Activated naive CD4-positive, alpha-beta T cell treated with anti-CD3 and anti-CD28 coated beads for 36 hours (primary cell): ENCODE results near the gene PSMD7. TPM values are rescaled to one million over a fixed set of nuclear protein-coding genes. Genes with fewer than 3 reads are reported as not detected.

Experiments used
- CTCF ChIA-PET: fragments of 350-600 bp; sonication (Branson Sonifier 250); formaldehyde crosslinking; loops from one replicate; lab custom pipeline; 2021; ENCODE audit warnings: antibody characterized with exemption; lab: Charles Lee
- DNase-seq: peaks from one replicate; pipeline ENCODE4 v3.0.0-alpha.2; 2020
- H3K27ac Mint-ChIP-seq: one replicate; pipeline ENCODE4 v1.8.0; 2021; ENCODE audit warnings: mild to moderate bottlenecking, mixed read lengths
- H3K27me3 Mint-ChIP-seq: one replicate; pipeline ENCODE4 v1.8.0; 2021; ENCODE audit warnings: low read depth, mixed read lengths
- H3K36me3 Mint-ChIP-seq: one replicate; pipeline ENCODE4 v1.8.0; 2021; ENCODE audit warnings: low read depth, mixed read lengths
- H3K4me1 Mint-ChIP-seq: one replicate; pipeline ENCODE4 v1.8.0; 2021; ENCODE audit warnings: low read depth, mixed read lengths
- H3K4me3 Mint-ChIP-seq: one replicate; pipeline ENCODE4 v1.8.0; 2021; ENCODE audit warnings: mild to moderate bottlenecking, moderate library complexity, mixed read lengths
- H3K9me3 Mint-ChIP-seq: one replicate; pipeline ENCODE4 v1.8.0; 2021; ENCODE audit warnings: mixed read lengths
- intact Hi-C: fragments of 100-400 bp; cut with micrococcal nuclease; formaldehyde crosslinking; loops from one replicate; pipeline ENCODE4 v1.15.1; 2023
- total RNA-seq, 2 experiments: library from RNA; stranded (reverse); gene quantifications; one replicate each; pipeline ENCODE4 v1.2.3, GENCODE V29; 2021

Gene PSMD7
- 100 to 1,000 TPM; 113 to 114 TPM for total RNA-seq

- peak within 1 kb of the TSS; percentile 93 for H3K27ac Mint-ChIP-seq
- intact Hi-C loops, result loop anchor here (1.0 to 10.0 kb wide), 9 partner anchors 72 to 1631 kb away; partner anchors contain the start of genes ADAT1, CFDP1, GLG1 and RFWD3
- H3K4me3 Mint-ChIP-seq, result peak within 1 kb of the TSS; percentile 92
- CTCF ChIA-PET, result interaction anchor here (0.7 to 4.4 kb wide), 2 partner anchors 9 to 12 kb away, joined by 4 to 20 read pairs; no protein-coding TSS in a partner anchor
- H3K27me3 Mint-ChIP-seq, result no peaks in the 10 kb centered on the region
- DNase-seq, result peak; percentile 93
- H3K9me3 Mint-ChIP-seq, result peaks cover 5% of the 10 kb centered on the region
- peaks cover 34% of the 10 kb centered on the region for H3K36me3 Mint-ChIP-seq
- H3K4me1 Mint-ChIP-seq, result peaks cover 32% of the 10 kb centered on the region
Measured at GRCh38 chr16:74296432-74297144, at the start of gene PSMD7. Gene PSMD7 (plus strand): TSS chr16:74296814. CDS start chr16:74296915, 101 bp downstream.

GRCh38 chr16:74249254-74249653, 47.4 kb upstream of the PSMD7 start:
- CTCF ChIA-PET, result no interaction called here
- no peaks in the 10 kb centered on the region for H3K4me1 Mint-ChIP-seq
- no peak overlapping the region for H3K4me3 Mint-ChIP-seq
- intact Hi-C loops, result no loop called here
- no peaks in the 10 kb centered on the region for H3K36me3 Mint-ChIP-seq
- H3K9me3 Mint-ChIP-seq, result no peaks in the 10 kb centered on the region
- no peak overlapping the region for H3K27ac Mint-ChIP-seq
- H3K27me3 Mint-ChIP-seq, result peaks cover 7% of the 10 kb centered on the region
- no peak for DNase-seq

DNA sequence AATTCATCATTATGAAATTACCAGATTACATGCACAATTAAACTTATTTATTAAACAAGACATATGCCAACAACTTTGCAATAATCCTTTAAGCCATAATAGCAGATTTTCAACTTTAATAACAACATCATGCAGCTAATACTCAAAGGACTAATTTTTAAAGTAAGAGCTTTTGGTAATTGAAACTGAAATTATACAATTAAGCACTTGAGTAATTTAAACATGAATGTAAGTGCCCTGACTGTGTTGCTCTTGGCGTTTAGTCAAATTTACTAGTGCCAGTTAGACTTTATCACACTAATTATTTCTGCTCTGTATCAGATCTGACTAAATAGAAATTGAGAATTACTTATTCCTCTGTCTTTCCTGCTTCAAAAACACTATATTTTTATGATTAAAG, 46.8 kb upstream of the PSMD7 start:
- CTCF ChIA-PET, result no interaction called here
- intact Hi-C loops, result no loop called here
- Mint-ChIP-seq H3K9me3 (no peaks in the 10 kb centered on the region), H3K36me3 (no peaks in the 10 kb centered on the region), H3K4me1 (no peaks in the 10 kb centered on the region), H3K27ac (no peak overlapping the region), H3K27me3 (peaks cover 7% of the 10 kb centered on the region), H3K4me3 (no peak overlapping the region)
- no peak for DNase-seq

GRCh38 chr16:74252329-74252728, 44.3 kb upstream of the PSMD7 start:
- CTCF ChIA-PET, result interaction anchor here (0.6 kb wide), 1 partner anchor 1182 kb away, joined by 3 read pairs; no protein-coding TSS in a partner anchor
- no peak for DNase-seq
- Mint-ChIP-seq H3K36me3 (no peaks in the 10 kb centered on the region), H3K4me3 (no peak overlapping the region), H3K4me1 (no peaks in the 10 kb centered on the region), H3K9me3 (no peaks in the 10 kb centered on the region), H3K27me3 (peaks cover 7% of the 10 kb centered on the region), H3K27ac (no peak overlapping the region)
- intact Hi-C loops, result no loop called here

GRCh38 chr16:74253161-74253938, 43.3 kb upstream of the PSMD7 start:
- H3K27ac Mint-ChIP-seq, result no peak overlapping the region

GRCh38 chr16:74257061-74257460, 39.6 kb upstream of the PSMD7 start:
- Mint-ChIP-seq H3K36me3 (no peaks in the 10 kb centered on the region), H3K27me3 (no peaks in the 10 kb centered on the region), H3K27ac (no peak overlapping the region), H3K4me3 (no peak overlapping the region), H3K4me1 (no peaks in the 10 kb centered on the region), H3K9me3 (no peaks in the 10 kb centered on the region)
- DNase-seq, result no peak
- intact Hi-C loops, result no loop called here
- CTCF ChIA-PET, result no interaction called here

More at GRCh38 chr16:74253161-74253938, 43.3 kb upstream of the PSMD7 start:
- peaks cover 5% of the 10 kb centered on the region for H3K27me3 Mint-ChIP-seq
- H3K36me3 Mint-ChIP-seq, result no peaks in the 10 kb centered on the region
- H3K9me3 Mint-ChIP-seq, result no peaks in the 10 kb centered on the region
- H3K4me1 Mint-ChIP-seq, result no peaks in the 10 kb centered on the region
- H3K4me3 Mint-ChIP-seq, result no peak overlapping the region
- CTCF ChIA-PET, result no interaction called here
- intact Hi-C loops, result no loop called here
- no peak for DNase-seq

DNA sequence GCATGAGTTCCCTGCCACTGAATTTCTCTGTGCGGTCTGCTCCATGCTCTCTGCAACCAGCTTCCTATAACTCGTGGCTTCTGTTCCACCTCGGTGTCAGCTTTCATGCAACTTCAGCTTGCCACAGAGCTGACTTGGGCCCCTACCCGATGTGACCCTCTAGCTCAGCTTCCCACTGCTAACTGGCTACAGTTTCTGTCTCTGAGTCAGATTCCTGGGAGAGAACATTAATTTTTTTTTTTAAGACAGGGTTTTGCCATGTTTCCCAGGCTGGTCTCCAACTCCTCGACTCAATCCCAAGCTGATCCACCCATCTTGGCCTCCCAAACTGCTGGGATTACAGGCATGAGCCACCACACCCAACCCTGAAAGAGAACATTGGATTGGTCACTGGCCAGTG, 35.5 kb upstream of the PSMD7 start:
- no peak for DNase-seq
- H3K27ac Mint-ChIP-seq, result no peak overlapping the region
- no peaks in the 10 kb centered on the region for H3K9me3 Mint-ChIP-seq
- no peaks in the 10 kb centered on the region for H3K36me3 Mint-ChIP-seq
- intact Hi-C loops, result no loop called here
- no peaks in the 10 kb centered on the region for H3K4me1 Mint-ChIP-seq
- no peak overlapping the region for H3K4me3 Mint-ChIP-seq
- CTCF ChIA-PET, result no interaction called here
- no peaks in the 10 kb centered on the region for H3K27me3 Mint-ChIP-seq

DNA sequence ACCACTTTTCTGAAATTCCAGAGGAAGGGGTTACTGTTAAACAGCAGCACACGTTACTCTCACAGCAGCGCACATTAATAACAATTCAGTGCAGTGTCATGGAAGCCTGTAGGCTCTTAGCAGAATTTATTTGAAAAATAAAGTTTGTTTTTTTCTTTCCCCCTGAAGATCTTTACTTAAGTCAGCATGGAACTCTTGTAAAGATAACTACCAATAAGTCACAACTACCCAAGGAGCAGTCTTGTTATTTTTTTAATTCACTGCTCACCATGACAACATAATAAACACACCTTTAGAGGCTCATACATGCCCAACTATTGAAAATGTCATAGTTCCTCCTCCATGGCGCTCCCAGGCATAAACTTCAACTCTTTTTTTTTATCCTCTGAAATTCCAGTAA, 31.8 kb upstream of the PSMD7 start:
- no peaks in the 10 kb centered on the region for H3K9me3 Mint-ChIP-seq
- no peak for DNase-seq
- H3K4me1 Mint-ChIP-seq, result no peaks in the 10 kb centered on the region
- no peaks in the 10 kb centered on the region for H3K36me3 Mint-ChIP-seq
- no peak overlapping the region for H3K4me3 Mint-ChIP-seq
- CTCF ChIA-PET, result interaction anchor here (1.7 kb wide), 1 partner anchor 11 kb away, joined by 5 read pairs; no protein-coding TSS in a partner anchor
- H3K27me3 Mint-ChIP-seq, result no peaks in the 10 kb centered on the region
- intact Hi-C loops, result no loop called here
- no peak overlapping the region for H3K27ac Mint-ChIP-seq

GRCh38 chr16:74268372-74268782, 28.2 kb upstream of the PSMD7 start:
- CTCF ChIA-PET, result no interaction called here
- no peak overlapping the region for H3K4me3 Mint-ChIP-seq
- H3K9me3 Mint-ChIP-seq, result no peaks in the 10 kb centered on the region
- DNase-seq, result no peak
- no peaks in the 10 kb centered on the region for H3K27me3 Mint-ChIP-seq
- H3K4me1 Mint-ChIP-seq, result no peaks in the 10 kb centered on the region
- H3K27ac Mint-ChIP-seq, result no peak overlapping the region
- intact Hi-C loops, result no loop called here
- no peaks in the 10 kb centered on the region for H3K36me3 Mint-ChIP-seq

- H3K4me1 Mint-ChIP-seq, result no peaks in the 10 kb centered on the region
- H3K9me3 Mint-ChIP-seq, result no peaks in the 10 kb centered on the region
- CTCF ChIA-PET, result interaction anchor here (0.7 kb wide), 1 partner anchor 745 kb away, joined by 3 read pairs; no protein-coding TSS in a partner anchor
- intact Hi-C loops, result loop anchor here (10.0 kb wide), 1 partner anchor 167 kb away; no protein-coding TSS in a partner anchor
- DNase-seq, result no peak
- no peak overlapping the region for H3K4me3 Mint-ChIP-seq
- H3K27me3 Mint-ChIP-seq, result peaks cover 5% of the 10 kb centered on the region
- no peak overlapping the region for H3K27ac Mint-ChIP-seq
- no peaks in the 10 kb centered on the region for H3K36me3 Mint-ChIP-seq
Measured at GRCh38 chr16:74271872-74272271, 24.7 kb upstream of the PSMD7 start.

DNA sequence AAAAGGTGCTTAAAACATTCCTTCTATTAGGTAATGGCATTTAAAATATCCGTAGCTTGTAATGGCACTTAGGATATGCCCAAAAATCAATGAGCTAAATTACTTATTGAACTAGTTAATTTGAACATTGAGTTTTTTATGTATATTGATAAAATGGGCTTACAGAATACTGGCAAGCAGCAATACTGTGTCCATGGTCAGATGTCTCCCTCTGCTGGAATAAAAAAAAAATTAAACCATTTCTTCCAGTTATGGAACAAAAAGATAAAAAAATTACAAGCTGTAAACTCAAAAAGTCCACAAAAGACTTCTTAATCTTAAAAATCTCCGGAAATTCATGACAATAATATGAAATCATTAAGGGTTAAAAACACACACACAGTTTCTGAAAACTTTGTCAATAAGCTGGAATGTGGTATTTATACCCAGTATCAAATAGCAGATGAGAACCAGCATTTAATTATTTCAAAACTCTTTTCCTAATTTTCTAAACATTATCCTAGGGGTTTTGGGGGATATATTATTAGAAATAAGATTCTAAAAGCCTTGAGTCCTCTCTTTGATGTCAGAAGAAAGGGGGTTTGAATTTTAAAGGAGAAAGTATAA, 21.5 kb upstream of the PSMD7 start:
- peaks cover 5% of the 10 kb centered on the region for H3K27me3 Mint-ChIP-seq
- intact Hi-C loops, result loop anchor here (5.0 to 10.0 kb wide), 2 partner anchors 170 to 213 kb away; no protein-coding TSS in a partner anchor
- H3K4me1 Mint-ChIP-seq, result no peaks in the 10 kb centered on the region
- CTCF ChIA-PET, result interaction anchor here (0.6 to 3.6 kb wide), 10 partner anchors 8 to 1440 kb away, joined by 3 to 9 read pairs (median 4); no protein-coding TSS in a partner anchor
- no peak overlapping the region for H3K4me3 Mint-ChIP-seq
- DNase-seq, result no peak
- H3K9me3 Mint-ChIP-seq, result peaks cover 5% of the 10 kb centered on the region
- no peak overlapping the region for H3K27ac Mint-ChIP-seq
- peaks cover 3% of the 10 kb centered on the region for H3K36me3 Mint-ChIP-seq

DNA sequence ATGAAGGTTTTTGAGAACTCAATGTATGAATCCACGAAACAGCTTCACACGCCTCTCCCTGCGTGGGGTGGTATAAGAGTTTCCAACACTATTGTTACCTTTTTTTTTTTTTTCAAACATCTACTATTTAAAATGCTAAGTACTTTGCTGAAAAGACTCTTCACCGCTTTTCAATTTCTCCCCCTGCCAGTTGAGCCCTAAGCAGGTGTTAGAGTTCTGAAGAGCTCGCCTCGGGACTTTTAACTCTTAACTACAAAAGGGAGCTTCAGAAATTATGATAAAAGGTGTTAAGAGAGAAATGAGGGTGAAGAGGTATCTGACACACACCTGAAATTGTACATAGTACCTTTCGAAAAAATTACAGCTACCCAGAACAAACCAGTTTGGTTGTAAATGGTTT, 20.9 kb upstream of the PSMD7 start:
- Mint-ChIP-seq H3K9me3 (peaks cover 5% of the 10 kb centered on the region), H3K27ac (no peak overlapping the region), H3K36me3 (peaks cover 3% of the 10 kb centered on the region), H3K27me3 (peaks cover 5% of the 10 kb centered on the region), H3K4me1 (no peaks in the 10 kb centered on the region), H3K4me3 (no peak overlapping the region)
- DNase-seq, result no peak
- intact Hi-C loops, result loop anchor here (5.0 to 10.0 kb wide), 2 partner anchors 171 to 213 kb away; no protein-coding TSS in a partner anchor
- CTCF ChIA-PET, result interaction anchor here (0.6 to 3.6 kb wide), 10 partner anchors 12 to 1441 kb away, joined by 3 to 9 read pairs (median 4); no protein-coding TSS in a partner anchor
